ENCODE data around the gene SERPINE3.

Gene SERPINE3

GRCh38 chr13:51359352-51359751 lies 19.9 kb downstream of the SERPINE3 start:
- no peak for TF ChIP-seq CTCF (IDR thresholded peaks at IDR 0.05)
- no peaks in the 10 kb centered on the region for H3K9me3 Mint-ChIP-seq
- H3K4me1 Mint-ChIP-seq: no peaks in the 10 kb centered on the region

GRCh38 chr13:51360489-51360888 lies 21.0 kb downstream of the SERPINE3 start:
- no peak overlapping the region for H3K4me3 Mint-ChIP-seq
- H3K4me1 Mint-ChIP-seq: no peaks in the 10 kb centered on the region
- no peak for DNase-seq
- H3K36me3 Mint-ChIP-seq (ENCODE audit: low read depth): peaks cover 32% of the 10 kb centered on the region
- no peaks in the 10 kb centered on the region for H3K27me3 Mint-ChIP-seq (ENCODE audit: low read depth, poor library complexity)
- no peak for TF ChIP-seq CTCF (IDR thresholded peaks at IDR 0.05)
- no peak overlapping the region for H3K27ac Mint-ChIP-seq
- no peaks in the 10 kb centered on the region for H3K9me3 Mint-ChIP-seq

More at GRCh38 chr13:51359352-51359751, 19.9 kb downstream of the SERPINE3 start:
- Mint-ChIP-seq H3K36me3 (ENCODE audit: low read depth) (peaks cover 24% of the 10 kb centered on the region), H3K4me3 (no peak overlapping the region), H3K27me3 (ENCODE audit: low read depth, poor library complexity) (no peaks in the 10 kb centered on the region), H3K27ac (no peak overlapping the region)
- DNase-seq: no peak

GRCh38 chr13:51361106-51361505 lies 21.6 kb downstream of the SERPINE3 start:
- Mint-ChIP-seq H3K27me3 (ENCODE audit: low read depth, poor library complexity) (no peaks in the 10 kb centered on the region), H3K36me3 (ENCODE audit: low read depth) (peaks cover 37% of the 10 kb centered on the region), H3K4me3 (no peak overlapping the region), H3K9me3 (no peaks in the 10 kb centered on the region), H3K4me1 (no peaks in the 10 kb centered on the region), H3K27ac (no peak overlapping the region)
- no peak for TF ChIP-seq CTCF (IDR thresholded peaks at IDR 0.05)
- no peak for DNase-seq

- H3K4me3 Mint-ChIP-seq: no peak overlapping the region
- DNase-seq: no peak
- no peak for TF ChIP-seq CTCF (IDR thresholded peaks at IDR 0.05)
- H3K9me3 Mint-ChIP-seq: no peaks in the 10 kb centered on the region
- H3K27me3 Mint-ChIP-seq (ENCODE audit: low read depth, poor library complexity): no peaks in the 10 kb centered on the region
- no peaks in the 10 kb centered on the region for H3K4me1 Mint-ChIP-seq
- H3K27ac Mint-ChIP-seq: no peak overlapping the region
- H3K36me3 Mint-ChIP-seq (ENCODE audit: low read depth): peaks cover 48% of the 10 kb centered on the region
Observed at GRCh38 chr13:51363625-51364024, 24.1 kb downstream of the SERPINE3 start.

- Mint-ChIP-seq H3K4me3 (no peak overlapping the region), H3K4me1 (no peaks in the 10 kb centered on the region), H3K27me3 (ENCODE audit: low read depth, poor library complexity) (no peaks in the 10 kb centered on the region), H3K36me3 (ENCODE audit: low read depth) (peaks cover 54% of the 10 kb centered on the region), H3K9me3 (no peaks in the 10 kb centered on the region), H3K27ac (no peak overlapping the region)
- TF ChIP-seq CTCF (IDR thresholded peaks at IDR 0.05): no peak
- no peak for DNase-seq
Observed at GRCh38 chr13:51364404-51365008, 25.0 kb downstream of the SERPINE3 start.

- no peak overlapping the region for H3K4me3 Mint-ChIP-seq
- H3K27ac Mint-ChIP-seq: peak overlapping the region; percentile 2
- TF ChIP-seq CTCF (IDR thresholded peaks at IDR 0.05): no peak
- H3K27me3 Mint-ChIP-seq (ENCODE audit: low read depth, poor library complexity): no peaks in the 10 kb centered on the region
- no peaks in the 10 kb centered on the region for H3K9me3 Mint-ChIP-seq
- peaks cover 32% of the 10 kb centered on the region for H3K36me3 Mint-ChIP-seq (ENCODE audit: low read depth)
- DNase-seq: no peak
- H3K4me1 Mint-ChIP-seq: no peaks in the 10 kb centered on the region
Observed at GRCh38 chr13:51370116-51370515, 30.6 kb downstream of the SERPINE3 start.

Data from nephron progenitor cell (in vitro differentiated cells).